ENCODE data around the gene VAV2. TPM values are rescaled to one million over a fixed set of nuclear protein-coding genes. Genes with fewer than 3 reads are reported as not detected.

Gene VAV2
- total RNA-seq, 1 donor from 2014 or later: 21.0 TPM

DNA sequence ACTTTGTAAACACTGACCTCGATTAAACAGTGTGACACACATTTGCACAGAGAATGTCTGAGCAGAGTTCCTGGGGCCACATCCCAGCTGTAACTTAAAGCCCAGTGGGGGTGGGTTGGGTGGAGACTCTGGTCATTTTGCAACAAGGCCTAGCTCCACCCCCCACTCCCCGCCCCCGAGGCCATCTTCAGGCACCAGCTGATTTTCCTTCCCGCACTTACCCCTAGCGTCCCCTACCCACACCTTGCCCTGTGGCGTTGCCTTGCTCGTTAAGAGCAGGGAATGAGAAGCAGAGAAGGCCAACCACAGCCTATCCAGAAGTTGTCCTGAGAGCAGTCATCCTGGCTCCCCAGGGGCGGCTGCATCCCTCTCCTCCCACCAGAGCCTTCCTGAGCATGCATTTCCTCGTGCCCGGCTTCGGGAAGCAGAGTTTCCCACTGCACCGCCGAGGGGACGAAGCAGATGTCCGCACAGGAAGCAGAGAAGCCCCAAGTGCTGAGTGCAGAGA is 152.2 kb downstream of the VAV2 start:
- DNase-seq (ENCODE audit: low read depth, low spot score): no peak

DNA sequence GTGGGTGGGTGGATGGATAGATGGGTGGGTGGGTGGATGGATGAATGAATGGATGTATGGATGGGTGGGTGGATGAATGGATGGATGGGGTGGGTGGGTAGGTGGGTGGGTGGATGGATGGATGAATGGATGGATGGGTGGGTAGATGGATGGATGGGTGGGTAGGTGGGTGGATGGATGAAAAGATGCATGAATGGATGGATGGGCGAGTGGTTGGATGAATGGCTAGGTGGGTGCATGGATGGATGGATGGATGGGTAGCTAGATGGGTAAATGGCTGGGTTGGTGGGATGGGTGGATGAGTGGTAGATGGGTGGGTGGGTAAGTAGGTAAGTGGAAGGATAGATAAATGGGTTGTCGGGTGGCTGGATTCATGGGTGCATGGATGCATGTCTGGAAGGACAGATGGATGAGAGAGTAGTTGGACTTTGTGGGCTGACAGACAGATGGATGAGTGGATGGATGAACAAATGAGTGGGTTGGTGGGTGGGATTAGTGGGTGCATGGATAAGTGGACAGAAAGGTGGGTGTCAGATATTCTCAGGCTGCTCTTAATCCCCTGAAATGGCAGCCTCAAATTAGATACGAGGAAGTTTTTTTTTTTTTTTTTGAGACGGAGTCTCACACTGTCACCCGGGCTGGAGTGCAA is 153.1 kb downstream of the VAV2 start:
- no peak for DNase-seq (ENCODE audit: low read depth, low spot score)

DNA sequence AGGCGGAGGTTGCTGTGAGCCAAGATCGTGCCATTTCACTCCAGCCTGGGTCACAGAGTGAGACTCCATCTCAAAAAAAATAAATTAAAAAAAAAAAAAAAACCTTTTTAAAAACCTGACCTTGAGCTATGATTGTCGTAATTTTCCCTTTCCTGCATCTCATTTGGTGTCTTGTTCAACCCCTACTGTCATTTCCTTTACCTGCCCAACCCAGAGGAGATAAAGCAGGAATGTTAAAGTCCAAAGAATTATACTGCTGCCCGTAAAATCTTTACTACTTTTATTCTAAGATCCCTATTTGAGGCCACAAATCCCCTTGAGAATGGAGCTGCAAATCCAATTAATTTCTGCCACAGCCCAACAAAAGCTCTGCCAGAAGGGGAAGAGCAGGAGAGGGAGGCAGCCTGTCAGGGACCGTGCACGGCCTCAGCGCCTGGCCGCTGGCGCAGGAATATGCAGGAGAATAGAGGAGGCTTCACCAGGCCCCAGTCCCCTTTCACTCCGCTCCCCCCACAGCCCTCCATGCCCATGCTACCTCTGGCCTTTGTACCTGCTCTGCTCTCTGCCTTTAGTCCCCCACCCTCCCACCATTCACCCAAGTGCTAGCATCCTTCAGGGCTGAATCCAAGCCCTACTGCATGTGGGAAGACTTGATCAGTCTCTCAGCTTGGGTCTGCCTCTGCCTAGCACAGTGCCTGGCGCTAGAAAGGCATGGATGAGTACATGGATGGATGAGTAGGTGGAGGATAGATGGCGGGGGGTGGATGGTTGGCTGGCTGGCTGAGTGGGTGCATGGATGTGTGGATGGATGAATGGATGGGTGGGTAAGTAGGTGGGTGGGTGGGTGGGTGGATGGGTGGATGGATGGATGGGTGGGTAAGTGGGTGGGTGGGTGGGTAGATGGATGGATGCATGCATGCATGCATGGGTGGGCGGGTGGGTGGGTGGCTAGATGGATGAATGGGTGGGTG is 154.2 kb downstream of the VAV2 start:
- no peak for DNase-seq (ENCODE audit: low read depth, low spot score)

DNA sequence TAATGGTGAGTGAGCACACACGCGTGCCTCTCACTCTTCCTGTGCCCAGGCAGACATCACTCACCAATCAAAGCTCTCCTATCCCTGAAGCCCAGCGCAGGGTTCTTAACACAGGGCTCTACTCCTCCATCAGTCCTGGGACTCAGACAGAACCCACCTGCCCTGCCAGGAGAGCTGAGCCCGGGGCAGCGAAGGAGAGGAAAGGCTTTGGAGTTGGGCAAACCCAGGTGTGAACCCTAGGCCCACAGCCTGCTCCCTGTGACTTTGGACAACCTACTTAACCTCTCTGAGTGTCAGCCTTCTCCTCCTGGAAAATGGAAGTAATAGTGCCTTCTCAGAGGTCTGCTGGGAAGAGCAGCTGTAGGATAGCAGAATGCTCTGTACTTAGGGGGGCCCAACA is 155.3 kb downstream of the VAV2 start:
- DNase-seq (ENCODE audit: low read depth, low spot score): no peak

DNA sequence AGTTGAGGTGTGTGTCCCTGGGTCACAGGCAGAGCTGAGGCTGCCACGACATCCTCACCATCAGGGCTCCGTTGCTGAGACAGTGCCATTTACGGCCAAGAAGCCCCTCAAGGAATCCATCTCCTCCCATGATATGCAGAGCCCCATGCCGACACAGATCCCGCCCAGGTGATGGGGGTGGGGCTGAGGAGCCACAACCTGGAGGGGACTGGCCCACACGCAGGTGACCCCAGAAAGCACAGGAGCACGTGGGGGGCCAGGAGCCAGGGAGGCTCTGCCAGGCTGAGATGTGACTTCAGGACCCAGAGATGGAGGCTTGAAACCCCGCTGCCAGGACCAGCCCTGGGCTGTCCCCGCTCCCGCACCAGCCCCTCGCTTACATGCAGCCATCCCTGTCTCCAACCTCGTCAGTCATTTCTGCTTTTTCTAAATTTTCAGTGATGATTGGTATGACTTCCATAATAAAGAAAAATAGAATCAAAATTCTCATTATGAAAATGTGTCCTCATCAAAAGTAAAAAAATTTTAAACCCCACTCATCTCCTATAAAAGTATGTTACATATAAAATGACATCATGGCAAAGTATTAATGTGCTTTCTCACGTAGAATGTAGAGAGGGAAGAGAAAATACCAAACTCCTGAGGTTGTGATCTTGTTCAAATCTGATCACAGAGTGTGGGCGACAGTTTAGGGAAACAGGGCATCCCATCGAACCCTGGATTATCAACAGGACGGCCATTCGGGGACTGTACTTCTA is 155.9 kb downstream of the VAV2 start:
- no peak for DNase-seq (ENCODE audit: low read depth, low spot score)

DNA sequence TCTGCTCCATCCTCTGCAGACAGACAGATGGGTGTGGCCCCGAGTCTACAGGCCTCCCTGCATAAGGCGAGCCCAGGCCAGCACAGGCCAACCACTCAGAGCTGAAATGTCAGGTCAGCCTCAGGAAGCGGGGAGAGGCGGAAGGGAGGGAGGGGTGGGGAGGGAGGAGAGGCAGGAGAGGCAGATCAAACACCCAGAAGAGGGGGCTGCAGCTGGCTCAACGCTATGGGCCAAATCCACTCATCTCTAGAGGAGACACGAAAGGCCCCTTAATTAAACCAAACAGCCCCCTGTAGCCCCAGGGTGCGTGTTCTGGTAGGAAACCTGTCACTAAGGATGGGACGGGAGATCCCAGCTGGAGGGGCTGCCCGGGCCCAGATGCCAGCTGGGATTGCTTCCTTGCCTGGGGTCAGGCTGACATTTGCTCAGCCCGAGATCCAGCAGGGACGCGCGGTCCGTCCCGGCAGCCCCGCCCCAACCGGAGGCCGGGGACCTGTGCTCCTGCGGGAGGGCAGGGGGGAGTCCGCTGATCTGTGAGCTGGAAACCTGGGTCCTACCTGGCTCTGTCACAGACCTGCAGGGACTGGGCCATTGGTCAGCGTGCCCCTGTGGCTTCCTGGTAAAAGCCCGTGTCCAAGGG is 156.7 kb downstream of the VAV2 start:
- DNase-seq (ENCODE audit: low read depth, low spot score): no peak

DNA sequence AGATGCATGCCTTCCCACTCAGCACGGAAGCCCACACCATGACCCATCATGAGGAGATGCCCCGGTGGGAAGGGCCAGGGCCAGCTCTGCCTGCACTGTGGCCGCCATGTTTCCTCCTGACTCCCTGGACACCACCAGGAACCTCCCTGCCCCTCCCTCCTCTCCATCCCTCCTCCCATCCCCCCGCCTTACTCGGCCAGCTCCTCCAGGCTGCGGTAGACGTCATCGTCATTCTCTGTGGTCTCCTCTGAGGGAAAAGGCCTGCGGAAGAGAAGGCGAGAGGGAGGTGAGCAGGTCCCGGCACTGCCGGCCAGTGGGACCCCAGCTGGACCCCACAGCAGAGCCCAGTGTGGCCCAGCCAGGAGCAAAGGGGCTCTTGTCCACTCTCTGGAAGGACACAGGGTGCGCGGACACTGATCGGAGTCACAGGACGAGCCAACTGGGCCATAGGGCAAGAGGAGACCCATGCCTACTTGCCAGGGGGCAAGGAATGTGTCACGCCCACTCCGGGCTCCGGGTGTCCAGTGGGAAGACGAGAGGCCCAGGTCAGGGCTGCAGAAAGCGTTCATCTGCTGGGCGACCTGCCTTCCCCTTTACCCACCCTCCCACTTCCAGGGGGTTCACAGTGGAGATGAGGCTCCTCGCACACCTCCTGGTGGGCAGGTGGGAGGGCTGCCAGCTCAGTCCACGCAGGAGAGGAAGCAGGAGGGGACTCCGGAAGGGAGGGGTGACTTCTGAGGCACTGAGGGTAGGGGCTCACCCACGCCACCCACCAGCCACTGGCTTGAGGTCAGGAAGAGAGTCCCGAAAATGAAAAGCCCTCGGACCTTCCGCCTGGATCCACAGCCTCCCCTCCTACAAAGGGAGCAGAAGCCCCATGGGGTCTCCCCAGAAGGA is 157.8 kb downstream of the VAV2 start:
- DNase-seq (ENCODE audit: low read depth, low spot score): no peak

DNA sequence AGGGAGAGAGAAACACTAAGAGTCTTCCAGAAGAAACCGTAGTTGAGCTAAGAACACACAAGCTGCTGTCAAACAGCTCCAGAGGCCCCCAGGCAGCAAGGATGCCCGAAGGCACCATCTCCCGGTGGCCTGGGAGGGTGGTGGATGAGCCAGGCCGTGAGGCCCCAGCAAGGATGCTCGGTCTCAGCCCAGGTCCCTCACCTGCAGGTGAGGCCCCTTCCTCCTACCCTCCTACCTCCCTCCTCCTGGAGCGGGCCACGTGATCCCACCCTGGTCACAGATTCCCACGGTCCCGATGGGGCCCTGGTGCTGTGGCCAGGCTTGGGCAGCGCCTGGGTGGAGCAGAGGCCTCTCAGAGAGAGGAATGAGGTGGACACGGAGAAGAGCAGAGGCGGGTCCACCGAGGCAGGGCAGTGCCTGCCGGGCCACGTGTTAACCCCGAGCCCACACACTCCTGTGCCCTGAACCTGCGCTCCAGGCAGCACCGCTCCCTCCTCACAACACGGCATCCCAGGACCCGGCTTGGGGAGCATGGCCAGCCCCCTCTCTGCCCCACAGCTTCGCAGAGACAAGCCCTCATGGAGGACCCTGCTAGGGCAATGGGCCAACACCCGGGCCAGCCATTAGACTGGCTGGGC is 158.6 kb downstream of the VAV2 start:
- no peak for DNase-seq (ENCODE audit: low read depth, low spot score)

DNA sequence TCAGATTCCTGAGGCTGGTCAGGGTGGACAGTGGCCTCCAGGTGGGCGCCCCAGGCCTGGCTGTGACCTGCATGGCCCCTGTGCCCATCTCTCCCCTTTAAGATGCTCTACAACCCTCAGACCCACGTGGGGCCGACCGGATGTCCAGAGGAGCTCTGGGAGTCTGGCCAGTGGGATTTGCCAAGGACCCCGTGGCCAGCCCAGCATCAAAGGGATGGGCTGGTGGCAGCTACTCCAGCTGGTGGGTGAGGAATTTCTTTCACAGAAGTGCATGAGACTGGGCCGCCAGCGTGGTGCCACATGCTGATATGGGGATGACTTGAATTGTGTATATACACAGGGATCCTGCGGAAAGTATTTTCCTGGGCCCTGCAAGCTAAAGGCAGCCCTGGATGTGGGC is 159.2 kb downstream of the VAV2 start:
- DNase-seq (ENCODE audit: low read depth, low spot score): no peak

DNA sequence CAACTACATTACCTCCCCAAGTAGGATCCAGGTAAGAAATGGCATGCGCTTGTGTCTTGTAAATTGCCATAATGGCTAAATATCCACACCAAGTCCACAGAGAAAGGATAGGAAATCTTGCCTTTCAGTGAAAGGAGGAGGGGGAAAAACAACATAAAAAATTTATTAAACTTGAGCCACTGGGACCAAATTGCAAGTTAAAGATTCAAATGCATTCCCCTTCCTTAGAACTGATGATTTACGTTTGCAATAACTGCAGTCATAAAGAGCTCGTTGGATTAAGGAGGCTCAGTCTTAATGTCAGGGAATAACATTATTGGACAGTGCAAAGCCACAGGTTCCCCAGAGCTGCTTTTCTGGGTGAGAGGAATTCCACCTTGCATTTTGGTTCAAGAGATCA is 161.4 kb downstream of the VAV2 start:
- no peak for DNase-seq (ENCODE audit: low read depth, low spot score)

DNA sequence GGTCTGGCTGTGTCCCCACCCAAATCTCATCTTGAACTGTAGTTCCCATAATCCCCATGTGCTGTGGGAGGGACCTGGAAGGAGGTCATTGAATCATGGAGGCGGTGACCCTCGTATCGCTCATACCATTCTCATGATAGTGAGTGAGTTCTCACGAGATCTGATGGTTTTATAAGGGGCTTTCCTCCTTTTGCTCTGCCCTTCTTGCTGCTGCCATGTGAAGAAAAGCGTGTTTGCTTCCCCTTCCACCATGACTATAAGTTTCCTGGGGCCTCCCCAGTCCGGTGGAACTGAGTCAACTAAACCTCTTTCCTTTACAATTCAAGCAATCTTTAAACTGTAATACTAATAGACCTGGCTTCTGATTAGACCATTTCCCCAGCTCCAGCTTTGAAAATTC is 161.8 kb downstream of the VAV2 start:
- no peak for DNase-seq (ENCODE audit: low read depth, low spot score)

DNA sequence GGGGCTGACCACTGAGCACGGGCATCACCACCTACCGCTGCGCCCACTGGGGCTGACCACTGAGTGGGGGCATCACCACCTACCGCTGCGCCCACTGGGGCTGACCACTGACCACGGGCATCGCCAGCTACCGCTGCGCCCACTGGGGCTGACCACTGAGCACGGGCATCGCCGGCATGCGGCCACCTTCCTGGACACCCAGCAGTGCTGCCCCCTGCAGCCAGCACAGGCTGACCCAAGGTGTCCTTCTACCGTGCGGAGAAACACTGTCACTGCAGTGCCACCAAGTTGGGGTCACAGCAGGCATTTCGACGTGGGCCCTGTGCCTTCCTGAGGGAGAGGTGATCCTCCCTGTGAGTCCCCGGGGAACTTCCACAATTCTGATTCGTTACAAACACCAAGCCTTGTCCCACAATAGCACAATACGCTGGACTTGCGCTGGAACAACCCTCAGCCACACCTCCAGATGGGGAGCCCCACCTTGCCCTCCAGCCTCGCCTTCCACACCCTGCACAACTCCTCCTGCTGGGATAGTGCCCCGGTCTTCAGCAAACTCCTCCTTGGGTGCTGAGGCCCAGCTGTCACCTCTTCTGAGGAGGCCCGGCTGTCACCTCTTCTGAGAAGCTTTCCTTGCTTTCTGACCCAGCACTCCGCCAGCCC is 163.7 kb downstream of the VAV2 start:
- no peak for DNase-seq (ENCODE audit: low read depth, low spot score)

DNA sequence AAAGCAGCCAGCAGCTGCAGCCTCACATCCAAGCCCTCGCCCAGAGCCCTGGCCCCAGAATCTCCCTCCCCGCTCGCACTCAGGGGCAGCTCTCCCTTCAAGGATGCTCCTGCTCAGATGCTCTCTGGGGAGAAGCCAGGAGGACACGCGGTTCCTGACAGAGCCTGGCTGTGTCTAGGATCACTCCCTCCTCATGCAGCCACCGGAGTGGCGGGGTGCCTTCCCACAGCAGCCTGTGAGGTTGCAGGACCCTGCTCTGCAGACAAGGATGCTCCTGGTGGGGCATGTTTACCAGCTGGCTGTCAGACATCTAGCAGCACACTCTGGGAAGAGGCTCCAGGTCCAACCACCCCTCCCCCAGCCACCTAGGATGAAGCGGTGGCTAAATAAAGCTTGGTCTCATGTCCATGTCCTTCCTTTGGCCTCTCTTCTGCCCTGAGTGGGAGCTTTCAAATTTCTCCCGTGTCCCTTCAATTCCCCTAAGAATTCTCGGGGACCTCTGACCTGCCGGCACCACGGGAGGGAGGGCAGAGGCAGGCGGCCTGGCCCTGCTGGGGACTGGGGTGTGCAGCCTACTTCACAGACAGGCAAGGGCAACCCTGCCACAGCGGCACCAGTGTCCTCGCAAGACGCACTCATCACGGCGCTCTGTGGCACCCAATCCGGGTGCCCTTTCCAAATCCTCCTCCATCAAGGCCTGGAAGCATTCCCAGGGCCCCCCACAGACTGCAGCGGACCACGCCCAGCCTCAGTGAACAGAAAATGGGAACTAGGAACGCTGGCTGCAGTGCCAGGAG is 165.6 kb downstream of the VAV2 start:
- no peak for DNase-seq (ENCODE audit: low read depth, low spot score)

DNA sequence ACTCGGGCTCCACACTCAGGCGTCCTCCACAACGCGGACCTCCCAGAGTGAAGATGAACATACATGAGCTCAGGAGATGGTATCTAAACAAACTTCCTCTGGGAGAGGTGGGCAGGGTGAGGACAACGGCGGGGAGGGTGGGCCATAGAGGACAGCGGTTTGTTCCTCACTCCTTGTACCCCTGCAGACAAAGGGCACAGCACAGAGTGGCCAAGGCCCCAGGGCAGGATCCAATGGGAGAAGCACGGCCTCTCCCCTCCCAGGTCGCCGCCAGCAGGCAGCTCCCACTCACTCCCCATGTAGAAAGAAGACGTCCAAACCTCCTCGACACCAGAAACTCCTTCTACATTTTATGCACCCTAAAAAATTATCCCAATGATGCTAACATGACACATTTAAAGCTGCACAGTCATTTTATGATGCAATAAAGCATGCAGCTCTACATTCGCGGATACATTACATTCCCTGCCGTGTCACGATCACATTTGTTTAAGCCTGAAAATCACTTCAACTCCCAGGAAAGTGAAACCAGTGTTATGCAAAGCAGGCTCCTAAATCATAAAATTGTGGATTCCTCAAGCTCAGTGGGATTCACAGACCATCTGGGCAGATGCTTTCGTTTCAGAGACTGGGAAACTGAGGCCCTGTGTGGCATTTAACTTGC is 166.4 kb downstream of the VAV2 start:
- no peak for DNase-seq (ENCODE audit: low read depth, low spot score)

DNA sequence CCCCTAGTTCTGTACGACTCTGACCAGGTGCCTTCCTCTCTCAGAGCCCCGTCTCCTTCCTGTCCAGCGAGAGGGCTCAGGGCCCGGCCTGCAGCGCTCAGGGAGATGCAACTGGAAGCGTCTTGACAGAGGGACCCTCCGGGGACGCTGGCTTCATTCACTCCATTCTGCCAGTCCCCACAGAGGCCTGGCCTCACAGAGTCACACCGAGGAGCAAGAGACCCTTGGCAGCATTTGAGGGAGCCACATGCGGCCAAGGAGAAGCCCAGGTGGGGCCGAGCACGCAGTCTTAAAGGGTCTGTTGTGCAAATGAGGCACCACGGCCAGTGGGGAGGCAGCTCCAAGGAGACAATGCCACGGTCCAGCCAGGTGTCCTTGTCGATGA is 167.3 kb downstream of the VAV2 start:
- no peak for DNase-seq (ENCODE audit: low read depth, low spot score)

DNA sequence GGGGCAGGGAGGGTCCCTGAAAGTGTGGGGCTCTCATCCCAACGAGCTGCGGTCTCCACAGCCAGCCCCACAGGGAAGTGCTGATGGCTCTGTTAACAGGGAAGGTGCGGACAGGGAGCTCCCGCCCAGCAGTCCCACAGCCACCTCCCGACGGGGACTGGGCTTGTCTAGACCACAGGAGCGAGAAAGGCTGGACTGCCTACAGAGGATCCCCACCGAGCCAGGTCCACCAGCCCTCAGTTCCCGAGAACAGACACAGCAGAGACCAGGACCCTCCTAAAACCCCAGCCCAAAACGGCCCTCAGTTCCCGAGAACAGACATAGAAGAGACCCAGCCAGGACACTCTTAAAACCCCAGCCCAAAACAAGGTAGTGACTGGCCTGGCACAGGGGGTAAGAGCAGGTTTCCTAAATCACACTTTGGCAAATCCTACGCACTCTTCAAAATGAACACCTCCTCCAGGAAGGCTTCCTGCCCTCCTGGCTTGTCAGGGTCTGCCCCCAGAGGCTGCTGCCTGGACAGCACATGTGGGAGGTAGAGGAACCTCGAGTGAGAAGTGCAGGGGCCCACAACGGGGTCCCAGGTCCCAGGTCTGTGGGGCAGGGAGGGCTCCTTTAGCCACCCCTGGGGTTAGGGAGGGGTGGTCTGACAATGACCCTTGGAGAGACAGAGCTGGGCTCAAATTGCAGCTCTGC is 167.9 kb downstream of the VAV2 start:
- DNase-seq (ENCODE audit: low read depth, low spot score): no peak

Measured in pulmonary artery endothelial cell (primary cell).